Ascending aorta (tissue), 2 donors: ENCODE results near the gene UBA1. TPM values are rescaled to one million over a fixed set of nuclear protein-coding genes. Genes with fewer than 3 reads are reported as not detected.
"Not testable (repeated sequence)": the region's sequence is repeated elsewhere in the genome, so short reads cannot be mapped to it uniquely, and the experiment has no call there.

ENCODE experiments used
- DNase-seq, 2 donors: peaks; one replicate each; pipeline ENCODE4 v3.0.0-alpha.2; 2019; ENCODE audit warnings: low spot score in 2 of 2
- H3K27ac ChIP-seq, 2 donors: fragments of 200-600 bp; sonication (generic); one replicate each; pipeline ENCODE4 v1.5.1; 2016 to 2017; ENCODE audit warnings: mild to moderate bottlenecking in 1 of 2
- H3K27me3 ChIP-seq: fragments of 200-600 bp; sonication (generic); one replicate; pipeline ENCODE4 v1.5.1; 2017
- H3K36me3 ChIP-seq, 2 donors: fragments of 200-600 bp; sonication (generic); one replicate each; pipeline ENCODE4 v1.5.1; 2016
- H3K4me1 ChIP-seq, 2 donors: fragments of 200-600 bp; sonication (generic); one replicate each; pipeline ENCODE4 v1.5.1; 2016 to 2017; ENCODE audit warnings: mild to moderate bottlenecking in 1 of 2
- H3K4me3 ChIP-seq, 2 donors: fragments of 200-600 bp; sonication (generic); one replicate each; pipeline ENCODE4 v1.5.1; 2016 to 2017; ENCODE audit warnings: mild to moderate bottlenecking in 1 of 2
- H3K9me3 ChIP-seq, 2 donors: fragments of 200-600 bp; sonication (generic); one replicate each; pipeline ENCODE4 v1.5.1; 2016
- intact Hi-C: fragments of 100-400 bp; cut with DNase I; formaldehyde crosslinking; loops from one replicate; pipeline ENCODE4 v1.15.1; 2023
- total RNA-seq: library from RNA; depleted of rRNA; stranded (reverse); fragments of >200 nt; gene quantifications from one replicate; pipeline ENCODE4 v1.1.0, GENCODE V29; 2016
- TF ChIP-seq, protein P1 (sequence below), 3 experiments: fragments of 200-600 bp in 2 of 3; fragments of 450-650 bp in 1 of 3; sonication (generic) in 2 of 3; IDR thresholded peaks; one replicate each; pipeline ENCODE4 v1.5.1; 2016 to 2019; ENCODE audit warnings: antibody characterized with exemption in 3 of 3, mild to moderate bottlenecking in 1 of 3, moderate library complexity in 1 of 3

Gene UBA1
- total RNA-seq, 1 donor from 2014 or later, result 162 TPM

DNA sequence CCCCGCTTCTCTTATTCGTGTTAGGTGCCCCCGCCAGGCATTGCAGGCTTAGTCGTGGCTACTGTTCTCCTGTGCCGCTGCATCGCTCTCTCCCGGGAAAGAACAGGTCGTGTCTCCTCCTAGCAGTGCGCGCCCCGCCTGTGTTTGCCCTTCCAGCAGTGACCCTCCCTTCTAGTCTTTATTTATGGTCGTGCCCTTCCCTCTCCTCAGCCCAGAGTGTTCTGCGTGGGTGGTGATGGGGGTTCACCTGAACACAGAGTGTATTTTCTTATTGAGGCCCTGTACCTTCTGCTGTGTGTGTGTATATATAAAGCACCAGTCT lies 54.3 kb downstream of the UBA1 start:
- Histone ChIP-seq H3K9me3 (no peaks in the 10 kb centered on the region), H3K4me3 (no peak overlapping the region), H3K27me3 (no peaks in the 10 kb centered on the region), H3K36me3 (peaks cover 18 to 39% of the 10 kb centered on the region in 2 donors), H3K4me1 (no peaks in the 10 kb centered on the region), H3K27ac (no peak overlapping the region)
- intact Hi-C loops, result no loop called here
- DNase-seq, result peak in 1 of 2 donors; percentile 56
- TF ChIP-seq, protein P1, sequence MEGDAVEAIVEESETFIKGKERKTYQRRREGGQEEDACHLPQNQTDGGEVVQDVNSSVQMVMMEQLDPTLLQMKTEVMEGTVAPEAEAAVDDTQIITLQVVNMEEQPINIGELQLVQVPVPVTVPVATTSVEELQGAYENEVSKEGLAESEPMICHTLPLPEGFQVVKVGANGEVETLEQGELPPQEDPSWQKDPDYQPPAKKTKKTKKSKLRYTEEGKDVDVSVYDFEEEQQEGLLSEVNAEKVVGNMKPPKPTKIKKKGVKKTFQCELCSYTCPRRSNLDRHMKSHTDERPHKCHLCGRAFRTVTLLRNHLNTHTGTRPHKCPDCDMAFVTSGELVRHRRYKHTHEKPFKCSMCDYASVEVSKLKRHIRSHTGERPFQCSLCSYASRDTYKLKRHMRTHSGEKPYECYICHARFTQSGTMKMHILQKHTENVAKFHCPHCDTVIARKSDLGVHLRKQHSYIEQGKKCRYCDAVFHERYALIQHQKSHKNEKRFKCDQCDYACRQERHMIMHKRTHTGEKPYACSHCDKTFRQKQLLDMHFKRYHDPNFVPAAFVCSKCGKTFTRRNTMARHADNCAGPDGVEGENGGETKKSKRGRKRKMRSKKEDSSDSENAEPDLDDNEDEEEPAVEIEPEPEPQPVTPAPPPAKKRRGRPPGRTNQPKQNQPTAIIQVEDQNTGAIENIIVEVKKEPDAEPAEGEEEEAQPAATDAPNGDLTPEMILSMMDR (IDR thresholded peaks at IDR 0.05), result no peak

DNA sequence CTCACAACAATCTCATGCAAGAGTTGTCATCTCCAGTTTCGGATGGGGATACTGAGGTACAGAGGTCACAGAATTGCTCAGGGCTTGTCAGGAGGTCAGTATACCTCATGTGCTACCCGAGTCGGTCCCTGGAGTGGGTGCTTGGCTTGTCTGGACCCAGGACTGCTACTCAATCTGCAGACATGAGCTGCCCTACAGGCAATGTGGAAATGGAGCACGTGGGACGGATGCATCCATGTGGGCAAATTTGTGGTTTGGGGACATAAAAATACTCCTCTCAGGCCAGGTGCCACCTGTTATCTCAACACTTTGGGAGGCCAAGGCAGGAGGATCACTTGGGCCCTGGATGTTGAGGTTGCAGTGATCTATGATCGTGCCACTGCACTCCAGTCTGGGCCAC lies 54.9 kb downstream of the UBA1 start:
- intact Hi-C loops, result no loop called here
- H3K4me3 ChIP-seq, result no peak overlapping the region
- H3K9me3 ChIP-seq, result peaks cover 0 to under 1% of the 10 kb centered on the region in 2 donors
- no peaks in the 10 kb centered on the region for H3K27me3 ChIP-seq
- peak in 1 of 2 donors; percentile 60 for DNase-seq
- H3K36me3 ChIP-seq, result peaks cover 16 to 34% of the 10 kb centered on the region in 2 donors
- H3K27ac ChIP-seq, result no peak overlapping the region
- TF ChIP-seq, protein P1 (IDR thresholded peaks at IDR 0.05), result no peak
- H3K4me1 ChIP-seq, result no peaks in the 10 kb centered on the region

DNA sequence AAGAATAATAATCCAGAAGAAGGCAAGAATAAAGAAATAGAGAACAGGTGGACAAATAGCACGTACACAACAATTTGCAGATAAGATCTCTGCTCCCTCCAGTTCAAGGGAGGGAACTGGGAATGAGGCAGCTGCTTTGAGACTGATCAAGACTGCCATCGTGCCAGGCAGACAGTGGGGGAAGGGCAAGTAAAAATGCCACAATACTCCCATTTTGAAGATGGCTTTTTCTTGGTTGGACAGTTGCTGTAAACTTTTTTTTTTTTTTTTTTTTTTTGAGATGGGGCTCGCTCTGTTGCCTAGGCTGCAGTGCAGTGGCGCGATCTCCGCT lies 56.4 kb downstream of the UBA1 start:
- TF ChIP-seq, protein P1 (IDR thresholded peaks at IDR 0.05), result no peak

DNA sequence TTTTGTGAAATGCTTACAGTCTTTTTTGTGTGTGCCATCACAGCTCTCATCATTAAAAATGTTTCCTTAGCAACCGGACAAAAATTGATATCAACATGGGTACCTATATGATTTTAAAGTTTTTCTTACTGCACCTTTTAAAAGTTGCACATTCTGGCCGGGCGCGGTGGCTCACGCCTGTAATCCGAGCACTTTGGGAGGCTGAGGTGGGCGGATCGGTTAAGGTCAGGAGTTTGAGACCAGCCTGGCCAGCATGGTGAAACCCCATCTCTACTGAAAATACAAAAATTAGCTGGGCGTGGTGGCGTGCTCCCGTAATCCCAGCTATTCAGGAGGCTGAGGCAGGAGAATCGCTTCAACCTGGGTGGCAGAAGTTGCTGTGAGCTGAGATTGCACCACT lies 64.0 kb downstream of the UBA1 start:
- DNase-seq, result peak in 1 of 2 donors; percentile 2
- H3K4me3 ChIP-seq, H3K36me3 ChIP-seq, H3K4me1 ChIP-seq, H3K27ac ChIP-seq, intact Hi-C loops, H3K9me3 ChIP-seq, H3K27me3 ChIP-seq: not testable (repeated sequence)

More for the DNA sequence above, 56.4 kb downstream of the UBA1 start:
- Histone ChIP-seq H3K27ac (no peak overlapping the region), H3K4me3 (no peak overlapping the region), H3K36me3 (peaks cover 6 to 22% of the 10 kb centered on the region in 2 donors), H3K9me3 (peaks cover 0 to 5% of the 10 kb centered on the region in 2 donors), H3K27me3 (no peaks in the 10 kb centered on the region), H3K4me1 (no peaks in the 10 kb centered on the region)
- intact Hi-C loops, result no loop called here
- no peak for DNase-seq

Other genes with a start within 250 kb of the UBA1 start
- 1.5 TPM for gene RGN, start 115.4 kb upstream of the UBA1 start, total RNA-seq
- 122 TPM for gene NDUFB11, start 49.1 kb upstream of the UBA1 start, total RNA-seq
- 52.4 TPM for gene RBM10, start 48.6 kb upstream of the UBA1 start, total RNA-seq
- gene CDK16, start 24.9 kb downstream of the UBA1 start, total RNA-seq, result 87.4 TPM
- 104 TPM for gene USP11, start 39.2 kb downstream of the UBA1 start, total RNA-seq
- gene ZNF157, start 176.7 kb downstream of the UBA1 start, total RNA-seq, result not detected